IMR-90 (cell line): ENCODE measurements around the gene KLHL8. TPM values are rescaled to one million over a fixed set of nuclear protein-coding genes. Genes with fewer than 3 reads are reported as not detected.

ENCODE experiments used
- ATAC-seq: fragments of 200-7000 bp; cut with Tn5 transposase; 2 replicates; pipeline ENCODE4 v1.9.1; 2020; ENCODE audit warnings: low read depth, mild to moderate bottlenecking, moderate library complexity
- BruUV-seq: library from RNA; stranded (reverse); fragments of 400-500 nt; replicated peaks from 2 replicates; lab custom pipeline; 2021; lab: Mats Ljungman, UMichigan
- CTCF ChIA-PET: fragments of 300-600 bp; formaldehyde crosslinking; extraction: SDS; loops from one replicate; lab custom pipeline; 2021; ENCODE audit warnings: antibody characterized with exemption; lab: Yijun Ruan, JAX
- POLR2A ChIA-PET: fragments of 300-600 bp; sonication (Branson Sonifier 250); formaldehyde crosslinking; loops from one replicate; lab custom pipeline; 2022; ENCODE audit warnings: antibody characterized with exemption; ENCODE audit not compliant: unreplicated experiment; lab: Charles Lee
- DNase-seq: peaks from one replicate; pipeline ENCODE4 v3.0.0; 2013
- H2AFZ ChIP-seq: replicated peaks from 2 replicates; pipeline ENCODE3; 2013; ENCODE audit warnings: low read length, mild to moderate bottlenecking; ENCODE audit not compliant: poor library complexity
- H2AK5ac ChIP-seq: 2 replicates; pipeline ENCODE4 v1.6.1; 2013; ENCODE audit warnings: low read depth, low read length, inconsistent platforms
- H2AK9ac ChIP-seq: replicated peaks from 2 replicates; pipeline ENCODE3; 2013; ENCODE audit warnings: mild to moderate bottlenecking, low read depth, low read length, moderate library complexity; ENCODE audit not compliant: poor library complexity
- H2BK120ac ChIP-seq: 2 replicates; pipeline ENCODE4 v1.6.1; 2013; ENCODE audit warnings: low read depth, low read length, inconsistent platforms
- H2BK15ac ChIP-seq: 3 replicates; pipeline ENCODE4 v1.6.1; 2013; ENCODE audit warnings: low read depth, low read length, inconsistent platforms
- H2BK20ac ChIP-seq: 2 replicates; pipeline ENCODE4 v1.6.1; 2013; ENCODE audit warnings: low read depth, mild to moderate bottlenecking, inconsistent platforms, low read length, moderate library complexity
- H2BK5ac ChIP-seq: 2 replicates; pipeline ENCODE4 v1.6.1; 2013; ENCODE audit warnings: mild to moderate bottlenecking, low read depth, low read length, inconsistent platforms; ENCODE audit not compliant: poor library complexity, severe bottlenecking
- H3K14ac ChIP-seq: replicated peaks from 2 replicates; pipeline ENCODE4 v1.6.1; 2013; ENCODE audit warnings: low read depth, low read length, inconsistent platforms
- H3K18ac ChIP-seq: 2 replicates; pipeline ENCODE4 v1.6.1; 2013; ENCODE audit warnings: low read depth, low read length, control low read depth
- H3K23ac ChIP-seq: 2 replicates; pipeline ENCODE4 v1.6.1; 2013; ENCODE audit warnings: low read depth, low read length, inconsistent platforms
- H3K27ac ChIP-seq: 2 replicates; pipeline ENCODE4 v1.5.1; 2013; ENCODE audit warnings: mild to moderate bottlenecking, control low read depth, low read length; ENCODE audit not compliant: insufficient read depth
- H3K27me3 ChIP-seq: 2 replicates; pipeline ENCODE4 v1.6.1; 2013; ENCODE audit warnings: low read length; ENCODE audit not compliant: control insufficient read depth, insufficient read depth
- H3K36me3 ChIP-seq: 2 replicates; pipeline ENCODE4 v1.6.1; 2013; ENCODE audit warnings: low read length, mixed read lengths; ENCODE audit not compliant: control insufficient read depth, insufficient read depth
- H3K4ac ChIP-seq: 2 replicates; pipeline ENCODE4 v1.6.1; 2013; ENCODE audit warnings: low read depth, low read length, inconsistent platforms
- H3K4me1 ChIP-seq: 2 replicates; pipeline ENCODE4 v1.6.1; 2013; ENCODE audit warnings: low read length, mixed read lengths; ENCODE audit not compliant: control insufficient read depth, insufficient read depth
- H3K4me2 ChIP-seq: 2 replicates; pipeline ENCODE4 v1.6.1; 2013; ENCODE audit warnings: low read depth, mild to moderate bottlenecking, control low read depth, low read length, moderate library complexity
- H3K4me3 ChIP-seq: 2 replicates; pipeline ENCODE4 v1.5.1; 2013; ENCODE audit warnings: low read depth, mild to moderate bottlenecking, control low read depth, low read length, moderate library complexity; ENCODE audit not compliant: insufficient read depth
- H3K56ac ChIP-seq: 2 replicates; pipeline ENCODE4 v1.6.1; 2013; ENCODE audit warnings: low read length, inconsistent platforms; ENCODE audit not compliant: insufficient read depth; ENCODE audit errors: extremely low read depth
- H3K79me1 ChIP-seq, 2 experiments: 2 replicates each; pipeline ENCODE4 v1.6.1; 2013; ENCODE audit warnings: low read length in 2 of 2, inconsistent platforms in 1 of 2, low read depth in 1 of 2
- H3K9ac ChIP-seq: 2 replicates; pipeline ENCODE4 v1.6.1; 2013; ENCODE audit warnings: low read depth, low read length, control low read depth
- H3K9me1 ChIP-seq: 2 replicates; pipeline ENCODE4 v1.6.1; 2013; ENCODE audit warnings: low read length, inconsistent platforms; ENCODE audit not compliant: insufficient read depth
- H3K9me3 ChIP-seq: 2 replicates; pipeline ENCODE4 v1.6.1; 2013; ENCODE audit warnings: low read length; ENCODE audit not compliant: control insufficient read depth, insufficient read depth
- H4K20me1 ChIP-seq: 2 replicates; pipeline ENCODE4 v1.6.1; 2013; ENCODE audit warnings: low read length, inconsistent platforms; ENCODE audit not compliant: insufficient read depth
- H4K5ac ChIP-seq: 2 replicates; pipeline ENCODE4 v1.6.1; 2013; ENCODE audit warnings: mild to moderate bottlenecking, low read depth, low read length, control low read depth
- H4K8ac ChIP-seq, 2 experiments: 2 replicates each; pipeline ENCODE4 v1.6.1; 2013; ENCODE audit warnings: low read depth in 2 of 2, low read length in 2 of 2, control low read depth in 1 of 2, inconsistent platforms in 1 of 2
- H4K91ac ChIP-seq: 2 replicates; pipeline ENCODE4 v1.6.1; 2013; ENCODE audit warnings: low read depth, low read length, inconsistent platforms; ENCODE audit not compliant: insufficient read depth
- MAFK ChIP-seq: IDR thresholded peaks from 2 replicates; pipeline ENCODE4 v1.6.1; 2012; ENCODE audit warnings: low read depth, low read length, improper control_type of control experiment
- WGBS, 2 experiments: methylation state at CpG; one replicate each; pipeline versions ENCODE4 v1.1.5 to v1.1.7; 2013; ENCODE audit warnings: missing lambda C conversion rate in 2 of 2; ENCODE audit not compliant: insufficient read length in 1 of 2; ENCODE audit errors: extremely low coverage in 2 of 2; 5-methylcytosine and 5-hydroxymethylcytosine counted together
- dilution Hi-C: fragments of 300-500 bp; cut with HindIII; formaldehyde crosslinking; loops from one replicate; pipeline ENCODE4 v1.14.3; 2018; ENCODE audit warnings: low sequenced_read_pairs; ENCODE audit not compliant: unreplicated experiment
- in situ Hi-C: fragments of 300-500 bp; cut with MboI; formaldehyde crosslinking; loops from 3 replicates; pipeline ENCODE4 v1.14.3; 2019; ENCODE audit warnings: low sequenced_read_pairs, inconsistent platforms, mixed read lengths
- intact Hi-C: fragments of 100-400 bp; cut with micrococcal nuclease; formaldehyde crosslinking; loops from 2 replicates; pipeline ENCODE4 v1.10.0; 2022
- polyA plus RNA-seq, 3 experiments: library from polyadenylated mRNA; depleted of rRNA; stranded (reverse); fragments of >200 nt; gene quantifications; 2 replicates each; pipeline ENCODE4 v1.2.3, GENCODE V29; 2012; ENCODE audit warnings: low replicate concordance in 1 of 3
- total RNA-seq: library from RNA; depleted of rRNA; stranded (reverse); fragments of >200 nt; gene quantifications from 2 replicates; pipeline ENCODE4 v1.2.3, GENCODE V29; 2012
- TF ChIP-seq, protein P1 (sequence below): conservative IDR thresholded peaks from 2 replicates; pipeline ENCODE4 v1.5.1; 2012; ENCODE audit warnings: mild to moderate bottlenecking, low read depth, low read length, improper control_type of control experiment

The KLHL8 gene
- total and polyA plus RNA-seq, 2 of the 4 experiments (the other 2 are of a cell fraction) = 3.1 to 9.5 TPM

DNA sequence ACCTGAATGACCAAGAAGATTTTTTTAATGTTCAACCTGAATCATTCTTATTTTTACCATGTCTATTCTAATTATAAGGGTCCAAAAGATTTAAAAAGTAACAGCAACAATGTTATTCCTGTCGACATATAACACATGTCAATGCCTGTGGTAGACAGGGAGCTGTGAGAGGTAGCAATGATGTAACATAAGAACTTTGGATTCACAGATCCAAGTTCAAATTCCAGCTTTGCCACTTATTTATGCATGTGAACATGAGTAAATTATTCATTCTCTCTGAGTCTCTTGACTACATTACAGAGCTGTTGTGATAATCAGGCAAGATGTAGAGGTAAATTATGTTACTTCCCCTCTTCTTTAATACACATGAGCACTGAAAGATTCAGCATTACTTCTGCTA lies 54.5 kb downstream of the KLHL8 start:
- H3K4ac ChIP-seq = no peak overlapping the region

More for the DNA sequence above, 54.5 kb downstream of the KLHL8 start:
- no peak overlapping the region for H4K5ac ChIP-seq
- H2BK5ac ChIP-seq = no peak overlapping the region
- H2AK5ac ChIP-seq = no peak overlapping the region
- no peak overlapping the region for H2AK9ac ChIP-seq
- no peak overlapping the region for H2AFZ ChIP-seq
- no peaks in the 10 kb centered on the region for H3K9me1 ChIP-seq
- no peaks in the 10 kb centered on the region for H3K9me3 ChIP-seq
- no peak overlapping the region for H3K4me2 ChIP-seq
- BruUV-seq = no TSS peak
- CTCF ChIA-PET = no interaction called here
- no peak overlapping the region for H3K18ac ChIP-seq
- POLR2A ChIA-PET = no interaction called here
- H3K14ac ChIP-seq = no peak overlapping the region
- no peaks in the 10 kb centered on the region for H4K20me1 ChIP-seq
- no peak overlapping the region for H3K23ac ChIP-seq
- dilution Hi-C loops (no loop called here), in situ Hi-C loops (loop anchor here (10.0 kb wide), 1 partner anchor 289 kb away; no protein-coding TSS in a partner anchor), intact Hi-C loops (no loop called here)
- no peak overlapping the region for H3K56ac ChIP-seq
- H4K91ac ChIP-seq = no peak overlapping the region
- no peak for DNase-seq
- H3K4me3 ChIP-seq = no peak overlapping the region
- TF ChIP-seq MAFK = no peak
- TF ChIP-seq, protein P1, sequence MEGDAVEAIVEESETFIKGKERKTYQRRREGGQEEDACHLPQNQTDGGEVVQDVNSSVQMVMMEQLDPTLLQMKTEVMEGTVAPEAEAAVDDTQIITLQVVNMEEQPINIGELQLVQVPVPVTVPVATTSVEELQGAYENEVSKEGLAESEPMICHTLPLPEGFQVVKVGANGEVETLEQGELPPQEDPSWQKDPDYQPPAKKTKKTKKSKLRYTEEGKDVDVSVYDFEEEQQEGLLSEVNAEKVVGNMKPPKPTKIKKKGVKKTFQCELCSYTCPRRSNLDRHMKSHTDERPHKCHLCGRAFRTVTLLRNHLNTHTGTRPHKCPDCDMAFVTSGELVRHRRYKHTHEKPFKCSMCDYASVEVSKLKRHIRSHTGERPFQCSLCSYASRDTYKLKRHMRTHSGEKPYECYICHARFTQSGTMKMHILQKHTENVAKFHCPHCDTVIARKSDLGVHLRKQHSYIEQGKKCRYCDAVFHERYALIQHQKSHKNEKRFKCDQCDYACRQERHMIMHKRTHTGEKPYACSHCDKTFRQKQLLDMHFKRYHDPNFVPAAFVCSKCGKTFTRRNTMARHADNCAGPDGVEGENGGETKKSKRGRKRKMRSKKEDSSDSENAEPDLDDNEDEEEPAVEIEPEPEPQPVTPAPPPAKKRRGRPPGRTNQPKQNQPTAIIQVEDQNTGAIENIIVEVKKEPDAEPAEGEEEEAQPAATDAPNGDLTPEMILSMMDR = no peak
- H3K9ac ChIP-seq = no peak overlapping the region
- H2BK20ac ChIP-seq = no peak overlapping the region
- H4K8ac ChIP-seq = no peak overlapping the region
- H2BK120ac ChIP-seq = no peak overlapping the region
- peaks cover 2% of the 10 kb centered on the region; the same call in 1 of the 2 replicates for H3K4me1 ChIP-seq
- H3K36me3 ChIP-seq = peaks cover 10% of the 10 kb centered on the region
- H2BK15ac ChIP-seq = no peak overlapping the region
- no peaks in the 10 kb centered on the region for H3K27me3 ChIP-seq
- no peak overlapping the region for H3K27ac ChIP-seq
- H3K79me1 ChIP-seq = no peaks in the 10 kb centered on the region
- no peak for ATAC-seq
- no CpG with 5 or more reads among the region's 1 CpG for WGBS, 2 experiments
